HG03196 (cell line): Measurements from ENCODE around the gene MTSS2.

Source experiments
- ATAC-seq: cut with Tn5 transposase; IDR thresholded peaks from one replicate; pipeline ENCODE4 v1.9.1; 2021; ENCODE audit not compliant: unreplicated experiment

Gene MTSS2

DNA sequence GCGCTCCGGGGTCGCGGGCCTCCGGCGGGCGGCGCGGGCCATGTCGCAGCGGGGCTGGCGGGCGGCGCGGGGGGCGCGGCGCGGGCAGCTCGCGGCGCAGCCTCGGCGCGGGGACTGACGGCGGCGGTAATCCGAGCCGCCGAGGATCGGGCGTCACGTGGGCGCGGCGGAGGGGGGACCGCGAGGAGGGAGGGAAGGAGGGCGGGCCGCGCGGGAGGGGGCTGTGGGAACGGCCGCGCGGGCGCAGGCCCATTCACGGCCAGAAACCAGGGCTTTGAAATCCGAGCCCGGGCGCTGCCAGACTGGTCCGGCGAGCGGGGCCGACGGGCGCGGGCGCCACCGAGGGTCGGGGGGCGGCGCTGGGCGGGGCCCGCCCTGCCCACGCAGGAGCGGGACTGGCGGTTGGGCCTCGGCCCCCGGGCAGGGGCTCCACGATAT lies at the start of gene MTSS2:
Gene MTSS2 (minus strand): TSS at position 116 of the 438 bp plus-strand sequence. CDS start 262 bp downstream, outside the sequence.
- no peak for ATAC-seq

- no peak for ATAC-seq
Measured at GRCh38 chr16:70735141-70735979, 49.5 kb upstream of the MTSS2 start.

DNA sequence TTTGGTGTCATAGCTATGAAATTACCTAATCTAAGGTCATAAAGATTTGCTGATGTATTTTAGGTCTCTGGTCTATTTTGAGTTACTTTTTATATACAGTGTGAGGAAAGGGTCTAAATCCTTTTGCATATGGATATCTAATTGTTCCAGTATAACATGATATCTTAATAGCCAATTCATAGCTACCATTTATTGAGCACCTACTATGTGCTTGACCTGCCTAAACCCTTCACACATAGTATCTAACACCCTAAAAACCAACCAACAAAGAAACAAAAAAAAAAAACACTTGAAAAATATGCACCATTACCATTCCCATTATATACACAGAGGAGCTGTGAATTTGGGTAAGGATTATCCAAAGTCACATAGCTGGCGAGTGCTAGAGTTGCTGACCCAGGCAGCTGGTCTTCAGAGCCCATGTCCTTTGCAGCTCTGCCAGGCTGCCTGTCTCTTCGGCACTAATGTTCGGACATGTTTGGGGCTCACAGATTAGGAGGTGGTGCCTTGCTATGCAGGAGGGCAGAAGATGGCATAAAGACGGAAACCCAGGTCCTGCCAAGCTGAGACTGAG lies 48.8 kb upstream of the MTSS2 start:
- ATAC-seq, result no peak

- no peak for ATAC-seq
Measured at GRCh38 chr16:70730944-70731343, 45.1 kb upstream of the MTSS2 start.

DNA sequence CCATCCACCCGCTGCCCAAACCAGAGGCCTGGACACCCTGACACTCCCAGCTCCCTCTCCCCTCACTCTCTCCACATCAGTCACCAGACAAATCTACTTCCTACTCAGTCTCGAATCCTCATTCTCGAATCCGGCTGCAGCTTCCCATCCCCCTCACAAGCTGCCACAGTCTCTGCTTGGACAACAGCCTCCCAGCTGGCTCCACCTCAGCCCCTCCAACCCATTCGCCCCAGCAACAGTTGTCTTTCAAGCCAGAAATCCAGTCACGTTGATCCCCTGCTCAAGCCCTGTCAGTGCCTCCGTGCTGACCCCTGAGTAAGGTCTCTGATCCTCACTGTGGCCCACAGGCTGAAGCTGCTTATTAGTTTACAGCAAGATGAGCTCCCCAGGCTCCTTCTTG lies 44.2 kb upstream of the MTSS2 start:
- no peak for ATAC-seq

- ATAC-seq, result no peak
Measured at GRCh38 chr16:70729292-70729691, 43.4 kb upstream of the MTSS2 start.

GRCh38 chr16:70728150-70728549 lies 42.3 kb upstream of the MTSS2 start:
- no peak for ATAC-seq

DNA sequence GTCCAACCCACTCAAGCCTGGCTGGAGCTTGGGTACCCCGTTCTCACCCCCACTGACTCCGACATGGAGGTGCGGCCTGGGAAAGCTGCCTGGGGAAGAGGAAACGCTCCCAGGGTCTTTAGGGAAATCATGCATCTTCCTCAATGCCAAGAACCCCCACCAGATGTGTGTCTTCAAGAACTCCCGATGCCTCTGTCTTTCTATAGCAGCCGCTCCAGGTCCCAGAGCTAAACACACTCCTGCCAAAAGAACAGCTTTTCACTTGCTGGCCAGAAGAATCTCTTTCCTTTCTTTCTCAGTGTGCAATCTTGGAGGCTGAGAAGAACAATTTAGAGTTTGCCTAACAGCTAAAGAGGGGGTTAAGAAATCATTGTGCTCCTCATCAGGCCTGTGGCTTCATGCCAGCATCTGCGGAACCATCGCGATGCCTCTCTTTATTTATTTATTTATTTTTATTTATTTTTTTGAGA lies 41.1 kb upstream of the MTSS2 start:
- ATAC-seq, result no peak

DNA sequence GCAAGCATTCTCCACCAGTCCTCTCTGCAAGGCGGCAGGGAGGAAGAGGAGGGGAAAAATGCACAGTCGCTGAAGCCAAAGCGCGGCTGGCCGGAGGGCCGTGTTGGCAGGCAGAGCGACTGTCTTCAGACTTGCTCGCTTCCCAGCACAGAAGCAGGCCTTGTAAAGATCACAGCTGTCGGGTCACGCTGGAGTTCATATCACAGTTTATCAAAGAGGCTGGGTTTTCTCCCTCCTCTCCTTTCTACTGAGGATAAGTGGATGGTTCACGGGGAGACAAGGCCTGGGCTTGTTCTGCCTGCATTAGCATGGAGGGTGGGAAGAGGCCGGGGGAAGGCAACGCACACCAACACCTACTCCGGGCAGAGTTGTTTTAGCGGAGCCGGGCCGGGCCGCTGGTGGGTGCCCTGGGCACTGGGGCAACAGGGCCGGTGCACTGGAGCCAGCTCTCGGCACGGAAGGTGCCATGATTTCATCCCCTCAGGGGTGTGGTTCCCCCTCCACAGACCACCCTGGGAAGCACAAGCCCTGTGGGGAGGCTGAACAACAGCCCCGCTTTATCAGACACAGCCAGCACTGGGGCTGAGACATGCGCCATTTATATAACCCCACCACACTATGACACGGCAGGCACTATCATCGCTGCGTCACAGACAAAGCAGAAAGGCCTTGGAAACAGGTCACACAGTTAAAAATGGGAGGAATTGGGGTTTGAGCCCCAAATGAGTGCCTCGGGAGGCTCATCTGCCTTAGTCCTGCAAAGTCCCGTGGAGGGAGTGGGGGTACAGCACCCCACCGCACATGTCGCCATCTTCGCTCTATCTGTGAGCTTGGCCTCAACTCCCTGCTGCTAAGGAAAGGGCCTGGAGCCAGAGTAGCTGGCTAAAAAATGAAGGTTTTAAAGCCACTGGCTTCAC lies 40.3 kb upstream of the MTSS2 start:
- no peak for ATAC-seq

- ATAC-seq, result no peak
Measured at GRCh38 chr16:70725024-70725911, 39.4 kb upstream of the MTSS2 start.

DNA sequence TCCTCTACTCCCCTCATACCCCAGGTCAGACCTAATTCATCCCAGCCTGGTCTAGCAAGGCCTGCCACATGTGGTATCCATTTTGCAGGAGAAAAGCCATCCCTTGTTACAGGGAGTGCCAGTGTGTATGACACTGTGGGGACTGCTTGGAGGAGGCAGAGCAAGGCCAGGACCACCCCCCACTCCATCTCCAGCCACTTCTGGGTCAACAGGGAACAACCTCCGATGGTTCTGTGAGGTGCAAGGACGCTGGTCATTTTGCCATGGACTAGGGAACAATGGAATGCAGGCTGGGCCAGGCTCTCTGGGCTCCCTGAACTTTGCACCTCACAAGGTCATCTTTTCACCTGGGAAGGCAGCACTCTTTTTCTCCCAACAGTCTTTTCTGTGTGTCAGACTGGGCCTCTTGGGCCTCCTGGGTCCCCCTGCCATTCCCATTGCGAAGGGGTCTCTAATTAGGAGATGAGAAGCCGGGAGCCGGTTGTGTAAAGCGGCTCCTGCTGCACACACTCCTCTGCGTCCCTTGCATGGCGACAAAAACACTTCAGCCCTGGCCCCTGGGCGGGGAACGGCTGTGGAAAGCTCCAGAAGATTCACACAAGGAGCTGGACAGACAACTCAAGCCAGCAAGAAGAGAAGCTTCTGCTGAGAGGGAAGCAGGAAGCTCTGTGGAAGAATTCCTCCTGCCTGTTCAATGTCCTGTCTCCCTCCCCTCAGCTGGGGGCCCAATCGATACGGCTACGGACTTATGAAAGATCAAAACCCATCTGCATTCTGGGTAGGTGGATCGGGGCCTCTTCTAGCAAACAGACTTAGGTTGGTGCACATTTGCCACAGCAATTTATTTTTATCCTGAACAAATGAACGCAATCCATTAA lies 38.5 kb upstream of the MTSS2 start:
- ATAC-seq, result no peak

DNA sequence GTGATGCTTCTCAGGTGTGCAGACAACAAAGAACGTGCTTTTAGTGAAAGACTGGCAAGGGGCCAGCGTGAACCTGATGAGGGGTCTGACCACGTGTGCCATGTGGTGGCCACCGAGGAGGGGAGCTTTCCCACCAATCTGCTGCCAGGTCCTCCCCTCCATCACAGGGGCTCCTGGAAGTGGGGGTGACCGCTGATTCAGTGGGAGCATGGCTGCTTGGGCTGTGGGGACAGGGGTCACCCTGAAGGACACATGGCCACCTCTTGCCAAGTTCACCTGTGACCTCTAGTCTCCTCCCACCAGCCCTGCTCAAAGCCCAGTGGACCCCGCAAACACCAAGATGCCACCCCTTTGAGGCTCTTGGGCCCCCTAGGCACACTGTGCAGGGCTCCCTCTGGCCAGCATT lies 37.9 kb upstream of the MTSS2 start:
- no peak for ATAC-seq

DNA sequence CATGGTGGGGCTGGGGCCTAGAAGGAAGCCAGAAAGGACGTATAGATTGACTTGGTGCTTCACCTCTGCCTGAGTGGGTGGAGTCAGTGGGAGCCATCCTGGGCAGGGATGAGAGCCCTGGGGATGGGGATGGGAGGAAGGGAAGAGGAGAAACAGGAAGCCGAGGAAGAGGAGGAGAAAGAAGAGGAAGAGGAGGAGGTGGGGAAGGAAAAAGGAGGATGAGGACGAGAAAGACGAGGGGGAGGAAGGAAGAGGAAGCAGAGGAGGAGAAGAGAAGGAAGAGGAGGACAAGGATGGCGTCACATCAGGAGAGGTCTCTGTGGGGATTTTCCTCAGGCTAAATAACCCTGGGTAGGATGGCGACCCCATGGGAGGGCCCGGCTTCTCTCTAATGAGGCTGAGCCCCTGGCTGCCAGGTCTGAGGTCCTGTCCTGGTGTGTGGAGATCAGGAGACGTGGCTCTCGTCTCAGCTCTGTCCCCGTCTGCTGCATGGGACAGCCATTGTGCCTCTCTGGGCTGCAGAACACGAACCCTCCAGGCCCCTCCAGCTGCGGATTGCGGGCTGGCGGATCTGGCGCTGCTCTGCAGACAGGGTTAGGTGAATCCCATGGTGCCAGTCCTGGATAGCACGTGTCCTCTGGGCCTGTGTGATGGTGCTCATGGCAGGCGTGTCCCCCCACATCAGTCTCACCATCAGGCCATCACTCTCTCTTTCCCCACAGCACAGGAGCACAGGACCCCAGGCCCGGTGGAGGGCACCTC lies 35.5 kb upstream of the MTSS2 start:
- ATAC-seq, result no peak

- ATAC-seq, result no peak
Measured at GRCh38 chr16:70720425-70721201, 34.8 kb upstream of the MTSS2 start.

DNA sequence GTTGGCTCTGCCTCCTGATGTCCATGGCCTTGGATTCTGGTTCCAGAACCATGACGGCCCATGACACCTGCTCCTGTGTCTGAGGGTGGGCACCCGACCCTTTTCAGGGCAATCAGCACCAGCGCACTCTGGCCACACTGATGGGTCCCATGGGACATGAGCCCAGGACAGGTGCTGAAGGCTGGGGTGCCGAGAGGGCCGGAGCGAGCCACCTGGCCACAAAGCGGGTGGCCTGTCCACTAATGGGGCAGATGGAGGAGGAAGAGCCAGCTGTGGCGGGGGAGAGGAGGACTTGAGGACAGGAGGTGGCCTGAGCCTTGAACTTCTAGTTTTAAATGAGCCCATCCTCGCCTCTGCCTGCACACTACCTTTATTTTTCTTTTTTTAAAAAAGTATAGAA lies 31.2 kb upstream of the MTSS2 start:
- ATAC-seq, result no peak

DNA sequence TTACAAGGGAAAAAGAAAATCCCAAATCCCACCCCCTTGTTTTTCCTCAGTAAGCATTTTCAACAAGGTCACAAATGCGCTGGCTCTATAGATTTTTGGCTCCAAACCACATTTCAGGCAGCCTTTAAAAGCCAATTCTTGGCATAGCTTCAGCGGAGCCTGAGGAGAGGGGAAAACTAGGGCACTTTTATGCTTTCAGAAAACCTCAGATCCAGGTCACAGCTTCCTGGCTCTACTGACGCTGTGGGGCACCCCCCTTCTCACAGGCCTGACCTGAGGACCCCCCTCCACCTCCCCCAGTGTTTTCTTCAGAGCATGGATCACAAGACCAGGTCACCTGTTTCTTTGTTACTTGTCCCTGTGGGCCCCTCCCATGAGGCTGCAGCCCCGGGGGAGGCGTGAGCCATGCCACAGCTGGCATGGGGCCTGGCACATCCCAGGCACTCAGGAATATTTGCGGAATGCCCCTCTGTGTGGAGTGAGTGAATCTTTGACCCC lies 30.1 kb upstream of the MTSS2 start:
- no peak for ATAC-seq

- ATAC-seq, result no peak
Measured at GRCh38 chr16:70715055-70715858, 29.4 kb upstream of the MTSS2 start.
